GM18502 (cell line): Measurements from ENCODE around the gene DRC7.

Experiments used
- ATAC-seq: cut with Tn5 transposase; IDR thresholded peaks from one replicate; pipeline ENCODE4 v1.9.1; 2021; ENCODE audit warnings: mild to moderate bottlenecking; ENCODE audit not compliant: unreplicated experiment, poor library complexity

DRC7 gene

GRCh38 chr16:57689762-57690558 is 4.6 kb upstream of the DRC7 start:
- ATAC-seq = peak; percentile 78

GRCh38 chr16:57690782-57691471 is 3.7 kb upstream of the DRC7 start:
- no peak for ATAC-seq

- no peak for ATAC-seq
Measured at GRCh38 chr16:57692636-57693035, 2.0 kb upstream of the DRC7 start.

- no peak for ATAC-seq
Measured at GRCh38 chr16:57693550-57693949, 1.1 kb upstream of the DRC7 start.

GRCh38 chr16:57694231-57694724 is 328 bp upstream of the DRC7 start:
- no peak for ATAC-seq

GRCh38 chr16:57695680-57696069 is 1.1 kb downstream of the DRC7 start:
- ATAC-seq = no peak

- no peak for ATAC-seq
Measured at GRCh38 chr16:57696240-57696639, 1.6 kb downstream of the DRC7 start.

- ATAC-seq = no peak
Measured at GRCh38 chr16:57697896-57698537, 3.4 kb downstream of the DRC7 start.

GRCh38 chr16:57698812-57699405 is 4.3 kb downstream of the DRC7 start:
- ATAC-seq = no peak

- no peak for ATAC-seq
Measured at GRCh38 chr16:57699481-57699880, 4.9 kb downstream of the DRC7 start.

GRCh38 chr16:57699899-57700298 is 5.3 kb downstream of the DRC7 start:
- ATAC-seq = no peak

- no peak for ATAC-seq
Measured at GRCh38 chr16:57700781-57701551, 6.4 kb downstream of the DRC7 start.

GRCh38 chr16:57701759-57702371 is 7.3 kb downstream of the DRC7 start:
- ATAC-seq = no peak

- ATAC-seq = no peak
Measured at GRCh38 chr16:57703416-57704010, 8.9 kb downstream of the DRC7 start.

- ATAC-seq = no peak
Measured at GRCh38 chr16:57704011-57704904, 9.7 kb downstream of the DRC7 start.

GRCh38 chr16:57704905-57705852 is 10.6 kb downstream of the DRC7 start:
- no peak for ATAC-seq

- ATAC-seq = no peak
Measured at GRCh38 chr16:57706717-57707116, 12.1 kb downstream of the DRC7 start.
